ENCODE results near the gene CTNNBL1. TPM values are rescaled to one million over a fixed set of nuclear protein-coding genes. Genes with fewer than 3 reads are reported as not detected.
A peak's percentile ranks its signal among the peaks of the same experiment; 100 is the strongest.

Gene CTNNBL1
- polyA plus RNA-seq, 1 of the 3 experiments (the other 2 are of a cell fraction) = 29.5 TPM

- no peak for TF ChIP-seq REST (IDR thresholded peaks at IDR 0.05; ENCODE audit: low read depth, low read length)
- TF ChIP-seq RAD21 (IDR thresholded peaks at IDR 0.05; ENCODE audit: low read length) = no peak
- TF ChIP-seq YY1 (IDR thresholded peaks at IDR 0.05; ENCODE audit: low read depth) = no peak
- TF ChIP-seq, protein P1, sequence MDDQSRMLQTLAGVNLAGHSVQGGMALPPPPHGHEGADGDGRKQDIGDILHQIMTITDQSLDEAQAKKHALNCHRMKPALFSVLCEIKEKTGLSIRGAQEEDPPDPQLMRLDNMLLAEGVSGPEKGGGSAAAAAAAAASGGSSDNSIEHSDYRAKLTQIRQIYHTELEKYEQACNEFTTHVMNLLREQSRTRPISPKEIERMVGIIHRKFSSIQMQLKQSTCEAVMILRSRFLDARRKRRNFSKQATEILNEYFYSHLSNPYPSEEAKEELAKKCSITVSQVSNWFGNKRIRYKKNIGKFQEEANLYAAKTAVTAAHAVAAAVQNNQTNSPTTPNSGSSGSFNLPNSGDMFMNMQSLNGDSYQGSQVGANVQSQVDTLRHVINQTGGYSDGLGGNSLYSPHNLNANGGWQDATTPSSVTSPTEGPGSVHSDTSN (IDR thresholded peaks at IDR 0.05) = no peak
- no peak for TF ChIP-seq EP300 (IDR thresholded peaks at IDR 0.05; ENCODE audit: borderline replicate concordance in 1 of 2, low read depth in 1 of 2, low read length in 1 of 2)
- TF ChIP-seq TCF12 (IDR thresholded peaks at IDR 0.05) = no peak
Measured at GRCh38 chr20:37905671-37906613, 212.1 kb downstream of the CTNNBL1 start (continued).

GRCh38 chr20:37907330-37907676 lies 213.5 kb downstream of the CTNNBL1 start:
- H3K9me2 ChIP-seq = no peaks in the 10 kb centered on the region
- H3K79me2 ChIP-seq (ENCODE audit: insufficient read depth) = no peaks in the 10 kb centered on the region
- 55% methylated on average over 3 of the region's 3 CpGs for WGBS (ENCODE audit: low lambda C conversion rate)
- H3K4me1 ChIP-seq (ENCODE audit: control insufficient read depth in 1 of 2, insufficient read depth in 2 of 2, low read depth in 1 of 2, low read length in 1 of 2) = peaks cover 14 to 43% of the 10 kb centered on the region in 2 experiments; a peak in 2 of 4 replicates
- DNase-seq = no peak
- CTCF ChIA-PET = interaction anchor here (0.7 to 3.9 kb wide), 5 partner anchors 80 to 343 kb away, joined by 4 to 33 read pairs (median 11); no protein-coding TSS in a partner anchor
- H3K4me2 ChIP-seq = peak overlapping the region; percentile 56; the same call in 1 of the 2 replicates
- H4K20me1 ChIP-seq (ENCODE audit: insufficient read depth) = no peaks in the 10 kb centered on the region
- POLR2A ChIA-PET = no interaction called here
- TF ChIP-seq RFX5 (IDR thresholded peaks at IDR 0.05; ENCODE audit: low read length) = no peak
- TF ChIP-seq, protein P2, sequence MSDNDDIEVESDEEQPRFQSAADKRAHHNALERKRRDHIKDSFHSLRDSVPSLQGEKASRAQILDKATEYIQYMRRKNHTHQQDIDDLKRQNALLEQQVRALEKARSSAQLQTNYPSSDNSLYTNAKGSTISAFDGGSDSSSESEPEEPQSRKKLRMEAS (IDR thresholded peaks at IDR 0.05; ENCODE audit: low read depth) = no peak
- no peak for TF ChIP-seq JUND (IDR thresholded peaks at IDR 0.05)
- no peaks in the 10 kb centered on the region for H3F3A ChIP-seq (replicated peaks; ENCODE audit: insufficient read depth)
- H2AFZ ChIP-seq (ENCODE audit: low read depth) = no peak overlapping the region
- H3K27me3 ChIP-seq (ENCODE audit: insufficient read depth) = peaks cover 4% of the 10 kb centered on the region; the same call in 1 of the 2 replicates
- peak overlapping the region; percentile 1 to 52; a peak in 2 of 4 replicates for H3K27ac ChIP-seq (ENCODE audit: low read depth in 2 of 2, low read length in 1 of 2)
- no peak overlapping the region for H3K4me3 ChIP-seq (ENCODE audit: low read depth in 2 of 2, low read length in 1 of 2)
- H3K9ac ChIP-seq = no peak overlapping the region
- H3K36me3 ChIP-seq (replicated peaks in 1 of 2; ENCODE audit: control insufficient read depth in 1 of 2, insufficient read depth in 2 of 2, low read length in 1 of 2) = no peaks in the 10 kb centered on the region
- no peaks in the 10 kb centered on the region for H3K9me3 ChIP-seq

Data from SK-N-SH (cell line).